HG02571 (cell line): ENCODE results near the gene LRFN2.

Source experiments
- ATAC-seq: cut with Tn5 transposase; IDR thresholded peaks from one replicate; pipeline ENCODE4 v1.9.1; 2021; ENCODE audit warnings: mild to moderate bottlenecking, moderate library complexity; ENCODE audit not compliant: unreplicated experiment

The LRFN2 gene

GRCh38 chr6:40586369-40587201 lies 579 bp downstream of the LRFN2 start:
- ATAC-seq: no peak

DNA sequence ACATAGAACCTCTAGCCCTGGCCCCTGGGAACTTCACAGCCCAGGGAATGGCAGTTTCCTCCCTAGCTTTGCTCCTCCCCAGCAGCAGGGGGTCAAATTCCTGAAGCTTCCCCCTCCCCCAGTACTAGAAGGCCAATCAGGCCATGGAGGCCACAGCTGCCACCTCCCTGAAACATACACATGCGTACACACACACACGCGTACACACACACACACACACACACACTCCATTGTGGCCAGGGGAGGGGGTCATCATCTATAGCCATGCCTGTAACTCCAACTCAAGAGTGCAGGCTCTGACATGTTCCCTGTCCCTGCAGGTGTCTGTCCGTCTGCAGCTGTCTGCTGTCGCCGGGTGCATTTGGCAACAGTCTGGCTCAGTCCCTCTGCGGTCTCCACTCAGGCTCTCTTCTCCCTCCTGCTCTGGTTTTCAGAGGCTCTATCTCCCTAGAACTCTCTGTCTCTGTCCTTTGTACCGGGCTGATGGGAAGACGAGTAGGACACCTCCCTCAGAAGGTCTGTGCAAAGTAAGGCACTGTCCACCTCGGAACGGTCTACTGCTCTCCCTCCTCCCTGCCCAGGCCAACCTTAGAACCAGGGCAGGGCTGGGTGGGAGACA lies 1.4 kb downstream of the LRFN2 start:
- ATAC-seq: no peak

GRCh38 chr6:40585223-40585622 lies 1.9 kb downstream of the LRFN2 start:
- ATAC-seq: no peak

DNA sequence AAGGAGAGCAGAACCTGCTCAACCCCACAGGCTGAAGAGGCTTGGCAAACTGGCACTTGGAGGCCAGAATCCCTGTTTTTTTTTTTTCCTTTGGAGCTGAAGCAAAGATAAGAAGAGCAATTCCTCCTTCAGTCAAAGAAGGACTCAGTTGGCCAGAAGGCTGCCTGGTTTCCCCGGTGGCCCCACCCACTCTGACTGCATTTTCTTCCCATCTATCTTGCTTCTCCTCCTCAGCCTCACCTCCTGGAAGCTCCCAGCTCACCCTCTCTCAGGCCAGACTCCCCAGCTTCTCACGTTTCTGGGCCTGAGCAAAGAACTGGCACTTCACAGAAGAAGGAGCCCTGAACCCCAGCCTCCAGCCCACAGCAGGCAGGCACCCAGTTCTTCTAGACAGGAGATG lies 2.4 kb downstream of the LRFN2 start:
- ATAC-seq: no peak

- no peak for ATAC-seq
Observed at GRCh38 chr6:40583709-40584108, 3.5 kb downstream of the LRFN2 start.

DNA sequence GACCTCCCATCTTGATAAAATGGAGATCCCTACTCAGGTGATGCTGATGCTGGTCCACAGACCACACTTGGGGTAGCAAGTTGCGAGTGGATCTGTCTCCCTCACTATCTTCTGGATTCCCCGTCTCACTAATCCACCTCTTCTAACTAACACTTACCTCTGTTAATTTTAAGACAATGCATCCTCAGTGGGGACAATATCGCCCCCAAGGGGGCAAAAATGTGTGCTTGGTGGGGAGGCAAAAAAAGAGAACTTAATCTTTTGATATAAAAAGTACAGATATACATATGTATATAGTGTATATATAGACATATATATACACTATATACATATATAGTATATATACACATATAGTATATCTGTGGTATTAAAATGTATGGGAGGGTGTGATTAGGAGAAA lies 4.3 kb downstream of the LRFN2 start:
- no peak for ATAC-seq

DNA sequence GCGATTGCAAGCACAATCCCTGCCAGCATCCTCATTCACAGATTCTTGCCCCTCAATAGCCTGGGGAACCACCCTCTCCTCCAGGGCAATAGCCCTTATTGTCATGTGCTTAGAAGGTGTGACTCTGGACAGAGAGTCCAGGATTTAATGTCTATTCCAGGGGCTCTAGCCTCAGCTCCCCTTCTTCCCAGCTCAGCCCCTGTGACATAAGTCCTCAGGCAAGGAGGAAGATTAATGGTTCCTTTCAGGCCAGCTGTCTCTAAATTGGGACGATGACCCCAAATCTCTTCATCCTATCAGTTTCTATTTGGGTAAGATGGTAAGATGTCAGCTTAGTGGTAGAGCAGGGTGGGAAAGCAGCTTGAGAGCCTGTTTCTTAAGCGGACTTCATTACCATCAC lies 8.1 kb downstream of the LRFN2 start:
- ATAC-seq: no peak

DNA sequence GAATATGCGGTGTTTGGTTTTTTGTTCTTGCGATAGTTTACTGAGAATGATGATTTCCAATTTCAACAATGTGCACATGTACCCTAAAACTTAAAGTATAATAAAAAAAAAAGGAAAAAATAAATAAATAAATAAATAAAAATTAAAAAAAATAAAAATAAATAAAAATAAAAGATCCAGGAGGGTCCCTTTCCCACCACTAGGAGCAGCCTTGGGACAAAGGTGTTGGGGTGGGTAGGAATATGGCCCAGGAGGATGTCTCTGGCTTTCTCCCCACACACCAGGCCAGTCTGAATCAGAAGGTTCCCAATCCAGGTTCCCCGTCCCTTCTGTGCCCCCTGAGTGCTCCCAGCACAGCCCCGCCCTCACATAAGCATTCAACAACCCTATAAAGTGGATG lies 9.5 kb downstream of the LRFN2 start:
- ATAC-seq: no peak

DNA sequence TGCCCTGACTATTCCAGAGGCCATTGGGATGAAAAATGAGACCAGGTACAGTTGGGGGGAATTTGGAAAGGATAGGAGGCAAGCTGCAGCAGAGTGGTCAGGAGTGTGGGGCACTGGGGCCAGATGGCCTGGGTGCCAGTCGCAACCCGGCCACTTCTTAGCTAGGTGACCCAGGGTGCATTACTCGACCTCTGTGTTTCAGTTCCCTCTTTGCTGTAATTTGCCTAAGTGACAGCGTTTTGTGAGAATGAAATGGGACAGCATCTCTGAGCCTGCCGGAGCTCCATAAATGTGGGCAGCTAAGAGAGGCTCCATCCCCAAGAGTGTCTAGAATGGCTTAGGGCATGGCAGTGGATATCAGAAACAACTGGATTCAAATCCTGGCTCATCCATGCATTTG lies 13.9 kb downstream of the LRFN2 start:
- ATAC-seq: no peak

DNA sequence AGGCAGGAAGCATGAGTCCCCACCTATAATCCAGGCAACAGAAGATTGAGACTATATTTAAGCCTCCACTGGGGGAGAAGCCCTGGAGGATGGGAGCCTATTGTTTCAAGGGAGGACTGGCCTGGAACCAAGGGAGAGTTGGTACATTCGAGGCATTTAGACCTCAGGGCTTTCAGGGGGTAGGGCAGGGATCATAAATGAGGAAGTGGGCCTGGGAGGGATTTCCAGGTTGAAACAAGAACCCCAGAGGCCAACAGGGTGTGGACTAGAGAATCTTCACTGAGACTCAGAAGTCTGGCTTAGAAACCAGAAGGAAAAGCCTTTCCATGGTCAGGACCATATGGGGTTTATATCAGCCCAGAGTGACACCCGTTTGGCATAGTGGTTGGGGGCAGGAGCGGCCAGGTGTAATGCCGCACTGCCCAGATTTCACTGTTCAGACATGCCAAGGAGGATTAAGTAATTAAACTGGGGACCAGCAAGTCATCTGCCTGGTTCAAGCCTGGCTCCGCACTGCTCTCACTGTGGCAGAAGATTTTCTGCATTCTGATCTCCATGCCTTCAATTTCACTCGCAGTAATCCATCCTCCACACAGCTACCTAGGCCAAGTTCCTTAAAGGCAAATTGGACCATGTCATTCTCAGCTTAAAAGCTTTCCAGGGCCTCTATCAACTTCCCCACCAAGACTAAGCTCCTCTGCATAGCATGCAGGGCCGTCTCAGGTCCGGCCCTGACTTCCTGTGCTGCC lies 17.8 kb downstream of the LRFN2 start:
- no peak for ATAC-seq

DNA sequence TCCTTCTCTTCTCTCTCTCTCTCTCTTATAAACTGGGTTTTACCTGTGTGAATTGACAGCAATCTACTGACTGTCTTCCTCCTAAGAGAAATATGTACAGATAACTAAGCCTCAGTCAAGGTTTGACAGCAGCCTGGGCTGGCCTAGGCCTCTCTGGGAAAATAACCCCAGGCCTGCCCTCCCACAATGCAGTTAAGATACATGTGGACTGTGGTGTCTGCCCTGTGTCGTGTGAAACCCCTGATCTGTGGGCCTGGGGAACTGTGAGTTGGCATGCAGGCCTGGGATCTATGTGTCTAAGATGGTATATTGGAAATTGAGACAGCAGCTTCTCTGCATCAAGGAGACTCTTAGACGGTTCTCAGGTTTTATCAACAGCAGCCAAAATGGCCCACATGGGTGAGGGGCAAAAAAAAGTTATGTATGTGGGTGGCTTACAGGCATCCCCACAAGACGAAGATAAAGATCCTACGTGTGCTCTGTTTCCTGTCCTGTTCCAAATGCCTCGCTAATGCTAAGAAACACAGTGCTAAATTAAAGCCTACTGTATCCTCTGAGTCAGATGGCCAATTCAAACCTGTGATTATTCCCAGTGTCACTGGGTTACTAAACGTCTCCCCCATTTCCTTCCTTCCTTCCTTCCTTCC lies 19.0 kb downstream of the LRFN2 start:
- ATAC-seq: no peak

- ATAC-seq: no peak
Observed at GRCh38 chr6:40563111-40563510, 24.1 kb downstream of the LRFN2 start.

GRCh38 chr6:40559056-40559455 lies 28.1 kb downstream of the LRFN2 start:
- no peak for ATAC-seq

- ATAC-seq: no peak
Observed at GRCh38 chr6:40558102-40558501, 29.1 kb downstream of the LRFN2 start.

DNA sequence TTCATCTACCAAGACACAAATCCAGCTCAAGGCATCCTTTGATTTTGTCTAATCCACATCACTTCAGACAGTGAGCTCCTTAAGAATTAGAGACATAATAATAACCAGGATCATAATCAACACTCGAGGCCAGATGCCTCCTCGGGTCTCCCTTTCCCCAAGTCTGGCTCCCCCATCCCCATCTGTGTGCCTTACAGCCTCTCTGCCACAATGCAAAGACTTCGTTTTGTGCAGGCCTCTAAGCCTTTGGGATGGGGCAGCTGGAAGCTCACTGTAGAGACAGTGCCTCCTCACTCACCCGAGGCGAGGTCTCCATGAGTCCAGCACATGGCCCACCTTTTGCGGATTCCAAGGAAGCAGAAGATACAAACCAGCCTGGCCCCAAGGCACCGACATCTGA lies 30.3 kb downstream of the LRFN2 start:
- no peak for ATAC-seq

DNA sequence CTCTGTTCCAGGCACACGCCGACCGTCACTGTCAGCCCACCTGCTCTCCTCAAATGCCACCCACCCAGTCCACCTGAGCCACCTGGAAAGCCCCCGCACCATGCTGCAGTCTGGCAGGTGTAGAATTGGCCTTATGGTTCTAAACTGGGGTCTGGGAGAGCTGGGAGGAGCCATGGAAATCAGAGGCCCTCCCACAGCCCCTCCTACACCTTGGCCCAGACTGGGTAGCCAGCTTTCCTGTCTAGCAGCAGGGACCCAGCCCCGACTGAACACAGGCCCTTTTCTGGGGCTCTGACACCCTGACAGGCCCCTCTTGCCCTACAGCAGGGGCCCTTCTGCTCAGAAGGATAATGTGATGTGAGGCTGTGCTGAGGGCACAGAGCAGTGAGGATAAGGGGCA lies 31.1 kb downstream of the LRFN2 start:
- no peak for ATAC-seq

DNA sequence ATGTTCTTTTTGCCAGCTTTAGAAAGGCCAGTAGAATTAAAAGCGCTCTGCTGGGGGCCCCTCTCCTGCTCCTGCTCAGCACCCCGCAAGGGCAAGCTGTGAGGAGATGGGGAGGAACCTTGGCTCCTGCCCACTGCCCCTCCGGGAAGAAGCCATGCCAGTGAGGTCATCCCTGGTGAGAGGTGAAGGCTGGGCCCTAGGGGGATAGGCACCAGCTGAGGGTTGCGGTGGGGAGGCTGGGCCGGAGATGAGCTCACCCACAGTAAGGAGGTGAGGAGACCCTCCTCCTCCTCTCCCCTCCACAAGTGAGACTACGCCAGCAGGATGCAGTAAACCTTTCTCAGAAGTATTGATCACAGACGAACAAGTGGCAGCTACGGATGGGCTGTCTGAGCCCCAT lies 32.1 kb downstream of the LRFN2 start:
- ATAC-seq: no peak

DNA sequence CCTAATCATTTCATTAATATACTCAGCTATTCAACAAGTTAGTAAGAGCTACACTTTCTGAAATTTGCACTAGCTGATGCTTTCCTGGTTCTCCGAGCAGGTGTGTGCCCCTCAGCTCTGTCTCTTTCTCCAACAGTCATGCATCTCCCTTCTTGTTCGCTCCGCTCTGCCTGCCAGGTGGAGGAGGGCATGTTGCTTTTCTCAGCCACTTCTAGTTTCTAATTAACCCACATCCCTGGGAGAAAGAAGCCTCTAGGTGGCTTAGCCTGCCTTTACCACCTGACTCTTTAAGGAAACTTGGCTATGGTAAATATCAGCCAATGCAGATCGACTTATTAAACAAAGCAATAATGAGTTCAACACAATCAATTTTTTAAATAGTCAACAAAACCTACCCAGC lies 34.2 kb downstream of the LRFN2 start:
- no peak for ATAC-seq

DNA sequence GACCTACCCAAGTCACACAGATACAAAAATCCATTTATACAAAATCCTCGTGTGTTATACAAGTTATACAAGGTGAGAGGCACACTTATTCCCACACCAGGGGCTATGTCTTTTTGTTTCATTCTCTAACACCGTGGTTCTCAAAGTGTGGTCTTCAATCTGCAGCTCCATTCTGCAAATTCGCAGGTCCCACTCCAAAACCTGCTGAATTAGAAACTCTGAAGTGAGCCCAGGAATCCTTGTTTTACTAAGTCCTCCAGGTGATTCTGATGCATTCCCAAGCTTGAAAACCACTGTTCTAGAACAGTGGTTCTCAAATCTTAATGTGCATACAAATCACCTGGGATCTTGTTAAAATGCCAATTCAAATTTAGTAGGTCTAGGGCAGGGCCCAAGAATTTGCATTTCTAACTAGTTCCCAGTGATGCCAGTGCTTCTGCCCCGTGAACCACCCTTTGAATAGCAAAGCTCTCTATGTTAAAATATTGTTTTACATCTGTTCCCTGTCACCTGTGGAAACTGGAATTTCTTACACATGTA lies 35.1 kb downstream of the LRFN2 start:
- no peak for ATAC-seq

GRCh38 chr6:40550202-40551101 lies 36.7 kb downstream of the LRFN2 start:
- no peak for ATAC-seq
